EL (cell line): Measurements from ENCODE around the gene FNDC10.
A peak's percentile ranks its signal among the peaks of the same experiment; 100 is the strongest.
"Not testable (repeated sequence)": the region's sequence is repeated elsewhere in the genome, so short reads cannot be mapped to it uniquely, and the experiment has no call there.

Source experiments
- DNase-seq: peaks from one replicate; pipeline ENCODE4 v3.0.0-alpha.2; 2016

FNDC10 gene

DNA sequence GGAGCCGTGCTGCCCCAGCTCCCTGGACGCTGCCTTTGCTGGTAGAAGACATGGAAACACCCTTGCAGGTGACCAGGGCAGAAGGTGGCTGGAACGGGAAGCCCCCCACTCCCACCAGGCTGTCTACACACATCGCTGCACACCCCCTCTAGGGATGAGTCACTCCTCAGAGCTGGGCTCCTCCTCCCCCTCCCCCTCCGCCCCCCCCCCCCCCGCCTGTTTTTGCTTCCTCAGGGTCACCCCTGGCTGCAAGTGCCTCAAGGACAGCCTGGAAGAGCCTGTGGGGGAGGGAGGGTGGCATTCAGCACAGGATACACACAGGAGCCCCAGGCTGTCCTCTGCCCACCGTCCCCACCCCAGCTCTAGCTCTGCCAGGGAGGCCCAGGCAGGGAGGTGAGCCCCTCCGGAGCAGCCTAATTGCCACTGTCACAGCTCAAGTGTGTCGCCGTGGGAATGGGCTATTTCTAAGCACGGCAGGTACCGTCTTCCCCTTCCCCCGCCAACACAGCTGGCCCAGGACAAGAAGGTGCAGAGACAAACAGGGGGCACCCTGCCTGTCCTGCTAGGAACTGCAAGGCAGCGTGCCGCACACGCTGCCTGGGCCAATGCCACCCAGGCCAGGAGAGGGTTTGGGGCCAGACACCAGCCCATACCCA lies 2.5 kb downstream of the FNDC10 start:
- DNase-seq, result no peak

DNA sequence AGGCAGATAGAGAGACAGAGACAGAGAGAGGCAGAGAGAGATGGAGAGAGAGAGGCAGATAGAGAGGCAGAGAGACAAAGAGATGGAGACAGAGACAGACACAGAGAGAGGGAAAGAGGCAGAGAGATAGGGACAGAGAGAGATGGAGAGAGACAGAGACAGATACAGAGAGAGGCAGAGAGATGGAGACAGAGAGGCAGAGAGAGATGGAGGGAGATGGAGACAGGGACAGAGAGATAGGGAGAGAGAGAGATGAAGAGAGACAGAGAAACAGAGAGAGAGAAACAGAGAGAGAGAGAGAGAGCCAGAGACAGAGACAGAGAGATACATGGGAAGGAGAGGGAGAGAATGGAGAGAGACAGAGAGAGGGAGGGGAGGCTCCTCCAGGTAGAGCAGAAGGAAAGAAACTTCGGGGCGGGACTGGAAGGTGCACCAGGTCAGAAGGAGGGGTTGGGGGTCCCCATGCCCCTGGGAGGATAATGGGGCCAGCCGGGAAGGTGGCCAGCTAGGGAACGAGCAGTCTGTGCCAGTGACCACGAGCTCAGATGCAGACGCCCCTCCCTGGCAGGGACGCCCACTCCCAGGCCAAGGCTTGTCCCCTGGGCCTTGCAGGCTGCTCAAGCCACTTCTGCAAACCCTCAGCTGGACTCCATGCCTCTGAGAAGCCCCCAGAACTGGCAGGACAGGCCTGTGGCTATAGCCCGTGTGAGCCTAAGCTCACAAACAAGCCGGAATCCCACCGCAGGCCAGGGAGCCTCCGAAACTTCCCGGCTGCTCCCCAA lies 3.3 kb downstream of the FNDC10 start:
- no peak for DNase-seq

- DNase-seq, result not testable (repeated sequence)
These were observed 4.6 kb downstream of the FNDC10 start for GRCh38 chr1:1595341-1595740.

GRCh38 chr1:1594602-1595260 lies 5.2 kb downstream of the FNDC10 start:
- DNase-seq, result no peak

- no peak for DNase-seq
These were observed 5.9 kb downstream of the FNDC10 start for GRCh38 chr1:1593834-1594601.

DNA sequence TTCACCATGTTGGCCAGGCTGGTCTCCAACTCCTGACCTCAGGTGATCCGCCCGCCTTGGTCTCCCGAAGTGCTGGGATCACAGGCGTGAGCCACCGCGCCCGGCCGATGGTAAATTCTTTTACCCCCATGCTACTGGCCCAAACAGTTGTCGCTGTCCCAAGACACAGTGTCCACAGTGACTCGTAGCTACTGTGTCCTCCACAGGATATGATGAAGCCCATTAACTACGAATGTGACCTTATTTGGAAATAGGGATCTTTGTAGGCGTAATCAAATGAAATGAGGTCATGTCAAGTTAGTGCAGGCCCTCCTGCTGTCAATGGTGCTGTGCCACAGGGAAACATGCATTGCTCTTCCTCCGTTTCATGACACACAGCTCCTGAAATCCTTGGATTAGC lies 8.5 kb downstream of the FNDC10 start:
- DNase-seq, result peak; percentile 31

DNA sequence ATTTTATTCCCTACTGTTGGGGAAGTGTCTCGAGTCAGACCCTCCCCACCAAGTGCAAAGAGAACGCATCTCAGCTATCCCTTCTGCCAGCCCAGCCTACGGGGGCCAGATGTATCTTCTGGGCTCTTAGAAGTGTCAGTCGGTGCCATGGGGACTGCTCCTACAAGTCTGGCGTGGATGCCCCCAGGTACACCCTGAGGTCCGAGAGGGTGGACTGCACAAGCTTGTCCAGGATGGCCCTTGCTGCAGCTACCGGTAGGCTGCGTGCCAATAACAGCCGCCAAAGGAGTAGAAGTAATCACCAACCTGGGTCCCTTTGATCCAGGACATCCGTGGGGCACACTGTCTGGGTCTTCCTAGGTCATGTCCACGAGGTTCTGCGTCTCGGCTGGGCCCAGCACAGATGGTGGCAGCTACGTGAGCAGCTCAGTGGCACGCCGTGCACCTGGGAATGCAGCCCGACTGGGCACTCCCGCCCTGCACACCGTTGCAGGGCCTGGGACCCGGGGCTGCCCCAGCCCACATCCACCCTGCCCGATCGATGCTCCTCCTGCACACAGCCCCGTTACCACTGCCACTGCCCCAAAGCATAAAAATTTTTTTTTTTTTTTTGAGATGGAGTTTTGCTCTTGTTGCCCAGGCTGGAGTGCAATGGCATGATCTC lies 16.5 kb downstream of the FNDC10 start:
- DNase-seq, result no peak

DNA sequence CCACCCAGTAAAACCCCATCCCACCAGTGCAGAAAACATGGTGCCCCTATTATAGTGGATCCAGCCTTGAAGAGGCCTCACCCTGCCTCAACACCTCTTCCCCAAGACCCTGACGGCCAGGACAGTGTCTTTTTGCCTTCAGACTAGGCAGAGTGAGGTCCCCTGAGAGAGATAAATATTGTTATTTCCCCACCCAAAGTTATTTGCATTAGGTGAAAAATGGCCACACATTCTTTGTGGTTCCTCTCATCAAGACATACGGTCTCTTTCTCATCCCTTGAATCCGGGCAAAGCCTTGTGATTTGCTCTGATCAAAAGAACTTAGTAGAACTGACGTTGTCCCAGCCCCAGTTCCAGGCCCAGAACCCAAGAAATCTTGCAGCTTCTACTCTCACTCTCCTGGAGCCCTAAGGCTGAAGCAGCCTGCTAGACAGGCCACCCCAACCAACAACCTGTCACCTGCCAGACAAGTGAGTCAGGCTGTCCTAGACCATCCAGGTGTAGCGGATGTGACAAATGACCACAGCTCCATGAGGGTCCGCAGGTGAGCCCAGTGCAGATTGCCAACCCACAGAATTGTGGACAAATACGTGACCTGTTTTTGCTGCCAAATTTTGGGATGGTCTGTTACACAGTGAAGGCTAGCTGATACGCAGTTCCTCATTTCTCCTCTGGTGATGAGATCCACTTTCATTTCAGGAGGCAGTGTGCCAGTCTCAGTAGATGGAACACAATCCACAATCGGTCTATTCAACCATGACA lies 17.2 kb downstream of the FNDC10 start:
- no peak for DNase-seq

GRCh38 chr1:1578371-1578940 lies 21.5 kb downstream of the FNDC10 start:
- DNase-seq, result no peak

- no peak for DNase-seq
These were observed 22.4 kb downstream of the FNDC10 start for GRCh38 chr1:1577367-1578011.

DNA sequence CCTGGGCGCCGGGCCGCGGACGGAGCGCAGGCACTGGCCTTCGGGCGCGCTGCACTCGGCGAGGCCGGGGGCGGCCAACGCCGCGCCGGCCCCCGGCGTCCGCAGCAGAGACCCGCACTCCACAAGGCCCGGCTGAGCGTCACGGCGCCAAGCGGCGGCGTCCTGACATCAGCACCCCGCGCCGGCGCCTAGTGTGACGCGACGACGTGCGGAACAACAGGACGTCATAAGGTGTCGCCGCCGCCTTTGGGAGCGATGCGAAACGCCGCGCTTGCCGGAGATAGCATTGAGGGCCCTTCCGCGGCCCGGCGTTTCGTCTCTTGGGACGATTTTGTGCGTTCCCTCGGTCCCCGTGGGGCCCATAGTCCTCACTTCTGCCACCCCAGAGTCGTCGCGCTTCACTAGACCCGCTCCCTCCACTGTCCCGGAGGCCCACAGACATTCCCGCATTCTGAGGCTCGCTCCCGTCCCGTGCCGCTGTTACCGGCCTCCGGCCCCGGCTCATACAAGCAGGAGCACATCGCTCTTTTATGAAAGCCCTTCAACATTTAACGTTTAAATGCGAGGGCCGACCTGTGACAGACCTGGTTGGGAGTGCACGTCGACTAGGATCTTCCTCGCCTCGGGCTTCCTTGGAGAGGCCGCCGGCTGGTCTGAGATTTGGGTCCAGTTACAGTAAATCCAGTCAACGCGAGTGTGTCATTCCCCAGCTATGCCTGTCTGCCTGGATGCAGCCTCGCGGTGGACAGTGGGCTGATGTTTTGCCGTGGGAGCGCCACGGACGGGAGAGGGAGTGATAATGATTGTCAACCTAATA lies 25.0 kb downstream of the FNDC10 start, which contains the start of gene SSU72:
Gene SSU72 (minus strand): TSS at position 143 of the 817 bp plus-strand sequence. CDS start 306 bp downstream, outside the sequence.
- peak; percentile 89 for DNase-seq

DNA sequence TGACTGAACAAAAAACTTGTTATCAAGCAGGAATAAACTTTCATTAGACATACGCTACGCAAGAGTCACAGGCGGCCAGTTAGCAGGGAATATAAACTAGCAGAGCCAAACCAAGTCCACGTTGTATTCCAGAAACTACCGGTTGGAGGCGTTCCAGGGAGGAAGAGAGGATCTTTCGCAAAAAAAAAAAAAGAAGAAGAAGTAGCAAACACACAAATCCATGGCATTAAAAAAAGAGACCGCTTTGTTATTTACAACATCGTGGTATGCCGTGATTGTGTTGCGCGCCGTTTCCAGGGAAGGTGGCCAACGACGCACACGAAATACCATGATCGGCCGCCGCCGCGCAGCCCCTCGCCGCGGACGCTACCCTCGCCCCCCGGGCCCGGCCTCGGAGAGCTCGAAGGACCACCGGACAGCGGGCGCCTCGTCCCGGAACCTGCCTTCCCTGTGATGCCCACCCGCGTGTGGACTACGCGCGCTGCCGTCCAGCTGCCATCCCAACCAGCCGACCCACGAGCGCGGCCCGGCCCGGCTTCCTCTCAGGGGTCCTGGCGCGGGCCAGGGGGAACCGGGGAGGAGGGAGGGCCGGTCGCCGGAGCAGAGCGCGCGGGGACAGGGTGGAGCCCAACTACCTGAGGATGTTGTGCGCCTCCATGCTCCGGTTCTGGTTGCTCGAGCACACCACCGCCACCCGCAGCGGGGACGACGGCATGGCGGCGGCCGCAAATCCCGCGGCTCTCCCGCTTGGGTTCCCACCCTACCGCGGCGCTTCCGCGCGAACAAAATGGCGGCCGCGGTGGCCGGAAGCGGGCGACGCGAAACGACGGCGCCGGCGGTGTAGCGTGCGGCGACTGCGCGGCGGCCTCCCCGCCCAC lies 25.9 kb downstream of the FNDC10 start:
- DNase-seq, result peak; percentile 58

DNA sequence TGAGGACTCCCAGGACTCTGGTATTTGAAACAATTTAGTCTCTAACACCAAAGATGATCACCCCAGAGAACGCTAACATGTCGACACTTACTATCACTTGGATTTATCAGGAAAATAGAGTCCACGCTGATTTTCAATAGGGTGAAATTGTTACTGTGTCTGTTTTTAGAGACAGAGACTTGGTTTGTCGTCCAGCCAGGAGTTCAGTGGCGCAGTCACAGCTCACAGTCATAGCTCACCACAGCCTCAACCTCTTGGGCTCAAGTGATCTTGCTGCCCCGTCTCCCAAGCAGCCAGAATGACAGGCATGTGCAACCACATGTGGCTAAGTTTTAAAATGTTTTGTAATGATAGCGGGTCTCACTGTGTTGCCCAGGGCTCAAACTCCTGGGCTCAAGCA lies 30.6 kb downstream of the FNDC10 start:
- DNase-seq, result no peak

GRCh38 chr1:1567891-1568291 lies 32.0 kb downstream of the FNDC10 start:
- DNase-seq, result no peak

DNA sequence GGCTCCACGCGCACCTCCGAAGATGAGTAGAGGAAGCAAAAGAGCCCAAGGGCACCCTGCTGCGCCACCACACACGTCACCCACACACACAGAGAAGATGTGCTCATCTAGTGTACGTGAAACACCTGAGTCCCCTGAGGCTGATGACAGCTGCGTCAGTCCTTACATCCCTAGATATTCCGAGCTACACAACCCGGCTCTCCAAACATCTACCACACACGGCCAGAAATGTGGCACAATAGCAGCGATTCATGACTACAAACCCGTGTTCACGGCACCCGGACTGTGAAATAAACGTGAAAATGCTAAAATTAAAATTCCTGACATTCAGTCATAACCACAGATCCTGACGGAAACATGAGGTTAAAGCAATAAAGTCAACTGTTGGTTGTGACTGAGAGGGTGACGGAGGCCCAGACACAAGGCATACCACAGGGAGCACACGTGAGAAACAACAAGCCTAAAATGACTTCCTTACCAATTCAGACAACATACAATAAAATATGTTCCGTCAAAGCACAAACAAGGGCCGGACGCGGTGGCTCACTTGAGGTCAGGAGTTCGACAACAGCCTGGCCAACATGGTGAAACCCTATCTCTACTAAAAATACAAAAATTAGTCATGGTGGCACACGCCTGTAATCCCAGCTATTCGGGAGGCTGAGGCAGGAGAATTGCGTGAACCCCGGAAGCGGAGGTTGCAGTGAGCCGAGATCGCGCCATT lies 32.6 kb downstream of the FNDC10 start:
- no peak for DNase-seq

DNA sequence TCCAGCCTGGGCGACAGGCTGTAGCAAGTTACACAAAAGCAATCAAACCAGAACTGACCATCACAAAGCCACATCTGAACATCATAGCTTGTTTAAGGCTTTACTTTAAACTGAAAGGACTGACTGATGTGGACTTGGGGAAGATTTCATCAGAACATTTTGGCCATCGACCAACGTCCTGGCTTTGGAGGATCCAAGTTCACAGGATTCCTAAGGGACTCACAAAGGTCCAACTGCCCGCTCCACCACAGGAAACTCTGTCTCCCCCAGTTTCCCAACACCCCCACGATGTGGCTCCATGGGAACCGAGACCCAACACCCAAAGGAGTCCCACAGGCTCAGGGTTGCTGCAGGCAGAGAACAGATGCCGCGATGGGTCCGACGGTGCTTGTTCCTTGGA lies 34.6 kb downstream of the FNDC10 start:
- DNase-seq, result no peak

GRCh38 chr1:1564268-1564667 lies 35.7 kb downstream of the FNDC10 start:
- no peak for DNase-seq

GRCh38 chr1:1563688-1564087 lies 36.2 kb downstream of the FNDC10 start:
- DNase-seq, result no peak
